Measurements from ENCODE around the gene PTBP1. TPM values are rescaled to one million over a fixed set of nuclear protein-coding genes. Genes with fewer than 3 reads are reported as not detected.

The PTBP1 gene
- polyA plus RNA-seq (2012; ENCODE audit: missing spikeins) = 115 TPM

DNA sequence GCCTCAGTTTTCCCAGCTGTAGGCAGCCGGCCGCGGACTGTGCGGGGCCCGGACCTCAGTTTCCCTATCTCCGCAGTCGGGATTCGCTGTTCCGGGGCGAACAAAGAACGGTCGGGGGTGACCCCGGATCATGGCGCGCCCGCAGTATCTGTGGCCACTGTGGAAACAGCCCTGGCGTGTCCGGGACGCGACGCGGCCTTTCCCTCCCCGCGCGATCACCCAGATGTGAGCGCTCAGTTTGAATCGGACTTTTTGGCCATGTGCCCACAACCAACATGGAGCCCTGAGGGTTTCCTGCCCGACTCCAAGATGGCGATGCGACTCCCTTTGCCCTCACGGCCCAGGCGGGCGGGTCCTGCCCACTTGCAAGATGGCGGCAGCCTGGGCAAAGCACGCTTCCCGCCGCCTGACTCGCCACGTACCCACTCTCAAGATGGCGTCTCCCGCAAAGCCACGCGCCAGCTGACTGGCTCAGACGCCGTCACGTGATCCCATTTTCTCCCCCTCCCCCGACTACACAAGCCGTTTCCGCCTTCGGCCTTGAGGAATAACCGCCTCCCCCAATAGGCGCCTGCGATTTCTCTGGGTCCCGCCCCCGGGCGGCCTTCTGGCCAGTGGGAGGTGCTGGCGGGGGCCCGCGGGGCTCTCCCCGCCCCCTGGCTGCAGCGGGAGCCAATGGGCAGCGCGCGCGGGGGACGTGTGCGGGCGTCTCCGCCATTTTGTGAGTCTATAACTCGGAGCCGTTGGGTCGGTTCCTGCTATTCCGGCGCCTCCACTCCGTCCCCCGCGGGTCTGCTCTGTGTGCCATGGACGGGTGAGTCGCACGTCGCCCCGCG is at the start of gene PTBP1:
Gene PTBP1 (plus strand): TSS at position 761 of the 836 bp plus-strand sequence. CDS start 46 bp downstream, at position 807.
- peak; percentile 83 for TF ChIP-seq TAF1 (IDR thresholded peaks at IDR 0.05; ENCODE audit: borderline replicate concordance, low read depth, low read length)
- TF ChIP-seq POLR2A (IDR thresholded peaks at IDR 0.05; ENCODE audit: low read depth, low read length) = peak; percentile 94
- peak; percentile 97 for TF ChIP-seq POLR2AphosphoS5 (IDR thresholded peaks at IDR 0.05; ENCODE audit: low read depth, low read length)
- FAIRE-seq (peak; percentile 100), DNase-seq (ENCODE audit: insufficient read length) (peak; percentile 99)

DNA sequence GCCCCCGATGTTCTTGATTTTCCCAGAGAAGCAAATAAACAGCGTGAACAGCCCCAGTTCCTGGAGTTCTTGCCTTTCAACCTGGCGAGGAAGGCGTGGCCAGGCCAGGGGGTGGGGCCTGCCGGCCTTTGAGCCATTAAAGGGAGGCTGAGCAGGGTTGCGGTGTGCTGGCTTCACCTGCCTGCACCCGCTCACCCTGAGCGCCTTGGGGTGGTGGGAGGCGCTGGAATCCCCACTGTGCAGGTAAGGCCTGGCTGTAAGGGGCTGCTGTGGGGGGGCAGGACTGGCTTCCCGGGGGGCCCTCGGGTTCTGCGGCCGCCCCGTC is 49.0 kb upstream of the PTBP1 start:
- no peak for DNase-seq (ENCODE audit: insufficient read length)
- no peak for TF ChIP-seq POLR2A (IDR thresholded peaks at IDR 0.05; ENCODE audit: low read depth, low read length)
- no peak for TF ChIP-seq POLR2AphosphoS5 (IDR thresholded peaks at IDR 0.05; ENCODE audit: low read depth, low read length)
- no peak for TF ChIP-seq TAF1 (IDR thresholded peaks at IDR 0.05; ENCODE audit: borderline replicate concordance, low read depth, low read length)
- no peak for FAIRE-seq

DNA sequence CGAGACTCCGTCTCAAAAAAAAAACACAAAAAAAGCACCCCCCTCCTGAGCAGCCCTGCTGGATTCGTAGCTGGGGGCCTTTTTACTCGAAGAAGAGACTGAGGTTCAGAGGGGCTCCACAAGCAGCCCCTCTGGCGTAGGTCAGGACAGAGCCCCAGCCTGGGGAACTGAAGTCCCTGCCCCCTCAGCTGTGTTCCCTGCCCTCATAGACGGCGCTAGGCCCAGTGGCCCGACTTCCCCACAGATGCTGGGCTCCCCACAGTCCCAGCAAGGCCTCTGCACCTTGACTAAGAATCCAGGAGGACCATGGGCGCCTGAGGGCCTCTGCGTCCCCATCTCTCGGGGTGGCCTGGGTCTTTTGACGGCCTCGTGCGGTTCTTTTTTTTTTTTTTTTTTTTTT is 47.4 kb upstream of the PTBP1 start:
- TF ChIP-seq POLR2A (IDR thresholded peaks at IDR 0.05; ENCODE audit: low read depth, low read length) = no peak
- DNase-seq (ENCODE audit: insufficient read length) = no peak

DNA sequence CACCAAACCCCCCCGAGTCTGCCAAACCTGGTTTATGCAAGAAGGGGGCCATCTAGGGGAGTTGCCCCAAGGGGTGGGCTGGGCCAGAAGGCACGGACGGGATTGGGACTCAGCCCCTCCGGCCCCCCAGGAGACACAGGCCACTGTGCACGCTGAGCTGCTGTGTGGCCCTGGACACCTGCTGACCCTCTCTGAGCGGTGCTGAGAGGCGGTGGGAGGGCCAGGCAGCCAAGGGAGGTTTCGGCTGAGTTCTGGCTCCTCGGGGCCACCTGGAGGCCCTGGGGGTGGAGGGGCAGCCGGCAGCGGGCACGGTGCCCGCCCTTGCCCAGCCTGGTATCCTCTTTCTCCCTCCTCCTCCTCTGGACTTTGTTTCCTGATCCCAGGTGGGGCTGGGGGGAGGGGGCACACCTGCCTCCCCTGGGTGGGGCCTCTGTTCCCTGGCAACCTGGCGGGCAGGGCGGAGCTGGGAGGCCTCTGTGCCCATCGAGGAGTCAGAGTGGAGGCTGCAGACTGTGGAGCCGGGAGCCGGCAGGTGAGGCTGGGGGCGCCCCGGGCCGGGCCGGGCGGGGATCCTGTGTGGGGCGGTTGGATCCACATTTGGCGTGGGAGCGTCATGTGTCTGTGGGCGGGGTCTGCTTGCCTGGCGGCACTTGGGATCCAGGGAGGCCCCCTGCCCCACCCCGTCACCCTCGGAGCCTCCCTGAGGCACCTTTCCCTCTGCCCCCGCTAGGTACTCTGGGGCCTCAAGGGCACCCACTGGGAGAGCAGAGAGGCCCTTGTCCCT is 46.4 kb upstream of the PTBP1 start, which contains the start of gene MISP:
Gene MISP (plus strand): TSS at position 473 of the 784 bp plus-strand sequence. CDS start 5,835 bp downstream, outside the sequence.
- DNase-seq (ENCODE audit: insufficient read length) (no peak), FAIRE-seq (no peak)

More for the DNA sequence above, 47.4 kb upstream of the PTBP1 start:
- no peak for FAIRE-seq

DNA sequence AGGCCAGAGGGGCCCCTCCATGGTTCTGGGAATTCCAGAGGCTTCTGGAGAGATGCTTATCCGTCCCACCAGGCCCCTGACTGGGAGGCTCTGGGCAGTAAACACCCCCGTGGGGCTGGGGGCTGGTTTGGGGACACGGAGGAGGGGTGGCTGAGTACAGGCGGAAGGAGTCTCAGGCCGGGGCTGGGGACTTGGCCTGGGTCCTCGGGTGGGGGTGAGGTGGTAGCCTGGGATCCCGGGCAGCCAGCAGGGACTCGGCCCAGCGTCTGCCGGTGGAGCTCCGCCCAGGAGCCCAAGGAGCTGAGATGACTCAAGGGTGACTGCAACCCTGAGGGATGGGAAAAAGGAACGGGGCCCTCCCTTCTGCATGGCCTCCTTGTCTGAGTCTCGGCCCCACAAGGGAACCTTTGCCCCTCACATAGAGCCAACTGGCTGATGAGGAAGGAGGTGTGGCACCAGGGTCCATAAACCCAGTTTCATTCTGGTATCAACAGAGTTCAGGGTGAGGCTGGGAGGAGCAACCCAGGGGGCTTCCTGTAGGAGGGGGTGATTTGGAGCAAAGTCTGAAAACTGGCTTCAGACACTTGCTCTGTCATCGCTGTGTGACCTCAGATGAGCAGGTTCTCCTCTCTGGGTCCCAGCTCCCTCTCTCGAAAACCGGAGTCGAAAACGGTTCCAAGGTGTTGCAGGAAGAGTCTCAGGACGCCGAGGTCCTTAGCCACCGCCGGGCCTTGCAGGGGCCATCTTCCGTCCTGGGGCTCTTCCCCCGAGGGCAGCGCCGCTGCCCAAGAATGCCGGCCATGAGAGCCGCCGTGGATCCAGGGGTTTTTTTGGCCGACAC is 45.5 kb upstream of the PTBP1 start:
- FAIRE-seq (no peak), DNase-seq (ENCODE audit: insufficient read length) (no peak)
- TF ChIP-seq POLR2AphosphoS5 (IDR thresholded peaks at IDR 0.05; ENCODE audit: low read depth, low read length) (no peak), POLR2A (IDR thresholded peaks at IDR 0.05; ENCODE audit: low read depth, low read length) (no peak), TAF1 (IDR thresholded peaks at IDR 0.05; ENCODE audit: borderline replicate concordance, low read depth, low read length) (no peak)

More for the DNA sequence above, 46.4 kb upstream of the PTBP1 start, which contains the start of gene MISP:
- TF ChIP-seq TAF1 (IDR thresholded peaks at IDR 0.05; ENCODE audit: borderline replicate concordance, low read depth, low read length) = no peak
- no peak for TF ChIP-seq POLR2A (IDR thresholded peaks at IDR 0.05; ENCODE audit: low read depth, low read length)

GRCh38 chr19:752652-753517 is 44.4 kb upstream of the PTBP1 start:
- no peak for FAIRE-seq
- DNase-seq (ENCODE audit: insufficient read length) = no peak
- TF ChIP-seq TAF1 (IDR thresholded peaks at IDR 0.05; ENCODE audit: borderline replicate concordance, low read depth, low read length) (no peak), POLR2AphosphoS5 (IDR thresholded peaks at IDR 0.05; ENCODE audit: low read depth, low read length) (no peak)

DNA sequence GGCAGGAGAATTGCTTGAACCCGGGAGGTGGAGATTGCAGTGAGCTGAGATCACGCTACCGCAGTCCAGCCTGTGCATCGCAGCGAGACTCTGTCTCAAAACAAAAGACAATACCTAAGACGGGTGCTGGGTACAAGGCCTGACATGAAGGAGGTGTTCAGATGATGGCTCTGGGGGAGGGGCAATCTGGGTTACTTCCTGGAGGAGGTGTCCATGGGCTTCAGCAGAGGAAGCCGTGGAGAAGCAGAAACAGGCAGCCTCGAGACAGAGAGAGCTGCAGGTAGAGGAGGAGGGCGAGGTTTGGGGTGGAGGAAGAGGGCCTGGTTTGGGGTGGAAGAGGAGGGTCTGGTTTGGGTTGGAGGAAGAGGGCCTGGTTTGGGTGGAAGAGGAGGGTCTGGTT is 42.7 kb upstream of the PTBP1 start:
- DNase-seq (ENCODE audit: insufficient read length) (no peak), FAIRE-seq (no peak)
- TF ChIP-seq POLR2AphosphoS5 (IDR thresholded peaks at IDR 0.05; ENCODE audit: low read depth, low read length) (no peak), POLR2A (IDR thresholded peaks at IDR 0.05; ENCODE audit: low read depth, low read length) (no peak), TAF1 (IDR thresholded peaks at IDR 0.05; ENCODE audit: borderline replicate concordance, low read depth, low read length) (no peak)

DNA sequence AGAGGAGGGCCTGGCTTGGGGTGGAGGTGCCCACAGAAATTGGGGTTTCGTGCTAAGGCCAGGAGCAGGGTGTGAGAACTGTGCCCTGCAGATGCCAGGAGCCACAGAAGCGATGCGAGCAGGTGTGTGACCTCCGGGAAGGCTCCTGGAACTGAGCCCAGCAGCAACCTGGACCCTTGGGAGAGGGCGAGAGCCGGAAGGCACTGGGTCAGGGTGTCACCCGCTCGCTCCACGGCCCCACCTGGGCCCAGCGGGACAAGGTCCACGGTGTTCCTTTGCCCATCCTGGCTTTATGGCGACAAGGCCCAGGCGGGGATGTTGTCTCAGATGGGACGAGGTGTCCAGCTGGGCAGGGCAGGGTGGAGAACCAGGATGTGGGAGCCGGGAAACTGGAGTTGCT is 42.2 kb upstream of the PTBP1 start:
- DNase-seq (ENCODE audit: insufficient read length) (no peak), FAIRE-seq (no peak)
- TF ChIP-seq POLR2AphosphoS5 (IDR thresholded peaks at IDR 0.05; ENCODE audit: low read depth, low read length) = no peak
- no peak for TF ChIP-seq TAF1 (IDR thresholded peaks at IDR 0.05; ENCODE audit: borderline replicate concordance, low read depth, low read length)
- no peak for TF ChIP-seq POLR2A (IDR thresholded peaks at IDR 0.05; ENCODE audit: low read depth, low read length)

GRCh38 chr19:756236-756635 is 41.0 kb upstream of the PTBP1 start:
- no peak for TF ChIP-seq TAF1 (IDR thresholded peaks at IDR 0.05; ENCODE audit: borderline replicate concordance, low read depth, low read length)
- TF ChIP-seq POLR2A (IDR thresholded peaks at IDR 0.05; ENCODE audit: low read depth, low read length) = no peak
- no peak for TF ChIP-seq POLR2AphosphoS5 (IDR thresholded peaks at IDR 0.05; ENCODE audit: low read depth, low read length)
- FAIRE-seq (no peak), DNase-seq (ENCODE audit: insufficient read length) (no peak)

DNA sequence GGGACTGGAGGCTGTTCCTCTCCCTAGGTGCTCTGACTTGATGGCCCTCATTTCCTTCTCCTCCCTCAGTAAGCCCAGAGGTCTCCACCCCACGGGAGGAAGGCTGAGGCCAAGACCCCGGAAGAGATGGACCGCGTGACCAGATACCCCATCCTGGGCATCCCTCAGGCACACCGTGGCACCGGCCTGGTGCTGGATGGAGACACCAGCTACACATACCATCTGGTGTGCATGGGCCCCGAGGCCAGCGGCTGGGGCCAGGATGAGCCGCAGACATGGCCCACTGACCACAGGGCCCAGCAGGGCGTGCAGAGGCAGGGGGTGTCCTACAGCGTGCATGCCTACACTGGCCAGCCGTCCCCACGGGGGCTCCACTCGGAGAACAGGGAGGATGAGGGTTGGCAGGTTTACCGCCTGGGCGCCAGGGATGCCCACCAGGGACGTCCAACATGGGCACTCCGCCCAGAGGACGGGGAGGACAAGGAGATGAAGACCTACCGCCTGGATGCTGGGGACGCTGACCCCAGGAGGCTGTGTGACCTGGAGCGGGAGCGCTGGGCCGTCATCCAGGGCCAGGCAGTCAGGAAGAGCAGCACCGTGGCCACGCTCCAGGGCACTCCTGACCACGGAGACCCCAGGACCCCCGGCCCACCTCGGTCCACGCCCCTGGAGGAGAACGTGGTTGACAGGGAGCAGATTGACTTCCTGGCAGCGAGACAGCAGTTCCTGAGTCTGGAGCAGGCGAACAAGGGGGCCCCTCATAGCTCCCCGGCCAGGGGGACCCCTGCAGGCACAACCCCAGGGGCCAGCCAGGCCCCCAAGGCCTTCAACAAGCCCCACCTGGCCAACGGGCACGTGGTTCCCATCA is 40.2 kb upstream of the PTBP1 start:
- FAIRE-seq = no peak
- no peak for DNase-seq (ENCODE audit: insufficient read length)
- no peak for TF ChIP-seq POLR2A (IDR thresholded peaks at IDR 0.05; ENCODE audit: low read depth, low read length)
- TF ChIP-seq POLR2AphosphoS5 (IDR thresholded peaks at IDR 0.05; ENCODE audit: low read depth, low read length) = no peak
- TF ChIP-seq TAF1 (IDR thresholded peaks at IDR 0.05; ENCODE audit: borderline replicate concordance, low read depth, low read length) = no peak

Measured in GM12892 (cell line).